Lower lobe of right lung (tissue), 2 donors: ENCODE measurements around the gene EIPR1. TPM values are rescaled to one million over a fixed set of nuclear protein-coding genes. Genes with fewer than 3 reads are reported as not detected.

Source experiments
- ATAC-seq, 2 donors: fragments of 200-7000 bp; cut with Tn5 transposase; one replicate each; pipeline ENCODE4 v1.9.1; 2020 to 2022; ENCODE audit warnings: mild to moderate bottlenecking in 2 of 2, moderate library complexity in 2 of 2
- DNase-seq: peaks from one replicate; pipeline ENCODE4 v3.0.0-alpha.2; 2020
- H3K27ac ChIP-seq: fragments of 200-600 bp; one replicate; pipeline ENCODE4 v1.8.0; 2022
- H3K27me3 ChIP-seq: fragments of 200-600 bp; one replicate; pipeline ENCODE4 v1.8.0; 2022; ENCODE audit warnings: low read depth
- H3K36me3 ChIP-seq: fragments of 200-600 bp; one replicate; pipeline ENCODE4 v1.8.0; 2022; ENCODE audit warnings: mild to moderate bottlenecking
- H3K4me1 ChIP-seq: fragments of 200-600 bp; one replicate; pipeline ENCODE4 v1.8.0; 2022
- H3K4me3 ChIP-seq: fragments of 200-600 bp; one replicate; pipeline ENCODE4 v1.8.0; 2022; ENCODE audit warnings: mild to moderate bottlenecking
- H3K9me3 ChIP-seq: fragments of 200-600 bp; one replicate; pipeline ENCODE4 v1.8.0; 2022
- CTCF ChIP-seq: fragments of 200-600 bp; IDR thresholded peaks from one replicate; pipeline ENCODE4 v1.8.0; 2022; ENCODE audit warnings: antibody characterized with exemption, mild to moderate bottlenecking
- intact Hi-C: fragments of 100-400 bp; cut with DNase I; formaldehyde crosslinking; loops from one replicate; pipeline ENCODE4 v1.11.0; 2022
- total RNA-seq: library from RNA; stranded (reverse); fragmentation: NEBNext Ultra II Directional; extraction: Animal tissue kit (Norgen Biotek cat#: 25700); gene quantifications from one replicate; pipeline ENCODE4 v1.2.1, GENCODE V29; 2021
- donor health status: DM: no; HTN: yes; CAD: no; lungs with severe emphysema.

Gene EIPR1
- total RNA-seq, 1 donor from 2014 or later = 14.9 TPM

GRCh38 chr2:3170792-3171455 is 206.7 kb downstream of the EIPR1 start:
- TF ChIP-seq CTCF = no peak
- Histone ChIP-seq H3K4me3 (no peak overlapping the region), H3K27me3 (no peaks in the 10 kb centered on the region), H3K27ac (no peak overlapping the region), H3K9me3 (no peaks in the 10 kb centered on the region), H3K36me3 (peaks cover 9% of the 10 kb centered on the region), H3K4me1 (no peaks in the 10 kb centered on the region)
- DNase-seq (peak; percentile 41), ATAC-seq (peak in 1 of 2 donors; percentile 49)
- intact Hi-C loops = no loop called here

GRCh38 chr2:3169106-3169870 is 208.3 kb downstream of the EIPR1 start:
- peak; percentile 24 for DNase-seq
- TF ChIP-seq CTCF = no peak

GRCh38 chr2:3168230-3168891 is 209.3 kb downstream of the EIPR1 start:
- Histone ChIP-seq H3K9me3 (peaks cover 17% of the 10 kb centered on the region), H3K36me3 (peaks cover 7% of the 10 kb centered on the region), H3K27ac (no peak overlapping the region), H3K27me3 (no peaks in the 10 kb centered on the region), H3K4me1 (no peaks in the 10 kb centered on the region), H3K4me3 (no peak overlapping the region)
- intact Hi-C loops = no loop called here
- no peak for TF ChIP-seq CTCF
- ATAC-seq (no peak), DNase-seq (no peak)

More at GRCh38 chr2:3169106-3169870, 208.3 kb downstream of the EIPR1 start:
- H3K9me3 ChIP-seq = peaks cover 8% of the 10 kb centered on the region
- no peak overlapping the region for H3K27ac ChIP-seq
- no peak for ATAC-seq
- peaks cover 9% of the 10 kb centered on the region for H3K36me3 ChIP-seq
- no peak overlapping the region for H3K4me3 ChIP-seq
- no peaks in the 10 kb centered on the region for H3K27me3 ChIP-seq
- H3K4me1 ChIP-seq = no peaks in the 10 kb centered on the region
- intact Hi-C loops = no loop called here

DNA sequence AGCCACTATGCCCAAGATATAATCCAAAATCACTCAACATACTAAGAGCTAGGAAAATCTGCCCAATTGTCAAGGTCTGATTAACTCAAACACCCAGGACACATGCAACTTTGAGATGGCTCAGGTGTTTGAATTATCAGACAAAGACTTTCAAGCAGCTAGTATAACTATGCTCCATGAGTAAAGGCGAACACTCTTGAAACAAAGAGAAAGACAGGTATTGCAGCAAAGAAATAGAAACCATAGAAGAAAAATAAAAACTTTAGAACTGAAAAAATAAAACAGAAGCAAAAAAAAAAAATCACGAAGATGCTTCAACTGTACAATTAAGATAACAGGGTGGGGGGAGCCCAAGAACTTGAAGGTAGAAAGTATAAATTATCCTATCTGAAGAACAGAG is 214.2 kb downstream of the EIPR1 start:
- intact Hi-C loops = no loop called here
- Histone ChIP-seq H3K9me3 (peaks cover 27% of the 10 kb centered on the region), H3K4me1 (no peaks in the 10 kb centered on the region), H3K27ac (no peak overlapping the region), H3K27me3 (no peaks in the 10 kb centered on the region), H3K4me3 (no peak overlapping the region), H3K36me3 (no peaks in the 10 kb centered on the region)
- no peak for TF ChIP-seq CTCF
- ATAC-seq (no peak), DNase-seq (no peak)

DNA sequence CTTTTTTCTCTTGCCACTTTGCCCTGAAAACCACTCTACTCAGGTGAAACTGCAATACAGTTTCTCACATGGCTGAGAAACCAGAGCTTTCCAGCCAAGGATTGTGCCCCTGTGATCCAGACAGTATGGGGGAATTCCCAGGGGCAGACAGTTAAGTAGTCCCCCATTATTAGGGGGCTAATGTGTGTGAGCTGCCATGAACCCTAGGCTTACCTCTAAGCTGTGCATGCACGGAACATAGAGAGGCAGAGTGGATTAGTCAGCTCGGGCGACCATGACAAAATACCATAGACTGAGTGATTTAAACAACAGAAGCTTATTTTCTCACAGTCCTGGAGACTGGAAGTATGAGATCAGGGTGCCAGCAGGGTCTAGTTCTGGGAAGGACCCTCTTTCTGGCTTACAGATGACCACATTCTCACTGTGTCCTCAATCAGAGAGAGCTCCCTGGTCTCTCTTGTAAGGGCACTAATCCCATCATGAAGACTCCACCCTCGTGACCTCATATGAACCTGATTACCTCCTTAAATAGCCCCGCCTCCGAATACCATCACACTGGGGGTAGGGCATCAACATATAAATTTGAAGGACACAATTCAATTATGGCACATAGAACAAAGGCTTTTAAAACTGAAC is 215.1 kb downstream of the EIPR1 start:
- Histone ChIP-seq H3K27ac (no peak overlapping the region), H3K36me3 (no peaks in the 10 kb centered on the region), H3K27me3 (no peaks in the 10 kb centered on the region), H3K9me3 (peaks cover 27% of the 10 kb centered on the region), H3K4me3 (no peak overlapping the region), H3K4me1 (no peaks in the 10 kb centered on the region)
- no peak for TF ChIP-seq CTCF
- ATAC-seq = no peak
- intact Hi-C loops = no loop called here
- no peak for DNase-seq
